ENCODE measurements around the gene SLC25A41.
A peak's percentile ranks its signal among the peaks of the same experiment; 100 is the strongest.

The SLC25A41 gene

GRCh38 chr19:6417713-6418561 is 15.6 kb downstream of the SLC25A41 start:
- peak; percentile 52 for TF ChIP-seq CTCF (IDR thresholded peaks at IDR 0.05; ENCODE audit: low read depth, low read length, missing control alignments)
- DNase-seq (ENCODE audit: low read depth), result no peak
- no peak overlapping the region for H3K4me3 ChIP-seq (ENCODE audit: low read depth, low read length)
- in situ Hi-C loops (cut with HindIII; ENCODE audit: low sequenced_read_pairs), result no loop called here

- in situ Hi-C loops (cut with HindIII; ENCODE audit: low sequenced_read_pairs), result no loop called here
- no peak for TF ChIP-seq CTCF (IDR thresholded peaks at IDR 0.05; ENCODE audit: low read depth, low read length, missing control alignments)
- no peak for DNase-seq (ENCODE audit: low read depth)
- no peak overlapping the region for H3K4me3 ChIP-seq (ENCODE audit: low read depth, low read length)
Measured at GRCh38 chr19:6416658-6417405, 16.7 kb downstream of the SLC25A41 start.

- no peak for TF ChIP-seq CTCF (IDR thresholded peaks at IDR 0.05; ENCODE audit: low read depth, low read length, missing control alignments)
- in situ Hi-C loops (cut with HindIII; ENCODE audit: low sequenced_read_pairs), result no loop called here
Measured at GRCh38 chr19:6415591-6416190, 17.9 kb downstream of the SLC25A41 start.

DNA sequence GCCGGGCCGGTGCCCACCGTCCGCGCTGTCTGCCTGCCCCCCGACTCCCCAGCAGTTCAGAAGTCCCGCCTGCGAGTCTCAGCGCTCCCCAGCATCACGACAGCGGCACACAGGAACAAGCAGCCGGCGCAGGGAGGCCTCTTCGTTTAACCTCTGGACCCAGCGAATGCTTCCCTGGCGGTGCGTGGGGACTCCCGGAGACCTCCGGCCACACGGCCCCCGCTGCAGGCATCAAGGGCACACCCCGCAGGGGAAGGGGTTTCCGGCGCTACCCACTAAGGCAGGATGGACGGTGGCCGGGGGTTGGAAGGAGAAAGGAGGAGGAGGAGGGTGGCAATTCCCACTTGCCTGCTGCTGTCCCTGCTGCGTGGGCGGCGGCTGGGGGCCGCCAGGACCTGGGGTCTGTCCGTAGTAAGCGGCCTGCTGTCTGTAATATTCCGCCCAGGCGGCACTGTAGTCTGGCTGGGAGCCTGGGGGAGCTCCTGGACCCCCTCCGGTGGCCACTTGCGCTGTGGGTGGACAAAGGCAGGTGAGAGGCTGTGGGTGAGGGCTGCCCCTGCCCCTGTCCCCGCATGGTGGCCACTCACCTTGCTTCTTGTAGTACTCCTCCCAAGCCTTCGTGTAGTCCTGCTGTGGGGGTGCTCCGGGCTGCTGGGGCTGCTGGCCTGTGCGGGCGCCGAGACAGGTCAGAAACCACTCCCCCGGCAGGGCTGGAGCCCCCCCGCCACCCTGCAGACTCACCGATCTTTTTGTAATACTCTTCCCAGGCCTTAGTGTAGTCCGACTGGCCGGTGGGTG is 18.6 kb downstream of the SLC25A41 start:
- TF ChIP-seq CTCF (IDR thresholded peaks at IDR 0.05; ENCODE audit: low read depth, low read length, missing control alignments), result no peak
- in situ Hi-C loops (cut with HindIII; ENCODE audit: low sequenced_read_pairs), result no loop called here
- no peak for DNase-seq (ENCODE audit: low read depth)
- H3K4me3 ChIP-seq (ENCODE audit: low read depth, low read length), result no peak overlapping the region

More at GRCh38 chr19:6415591-6416190, 17.9 kb downstream of the SLC25A41 start:
- no peak for DNase-seq (ENCODE audit: low read depth)
- H3K4me3 ChIP-seq (ENCODE audit: low read depth, low read length), result no peak overlapping the region

DNA sequence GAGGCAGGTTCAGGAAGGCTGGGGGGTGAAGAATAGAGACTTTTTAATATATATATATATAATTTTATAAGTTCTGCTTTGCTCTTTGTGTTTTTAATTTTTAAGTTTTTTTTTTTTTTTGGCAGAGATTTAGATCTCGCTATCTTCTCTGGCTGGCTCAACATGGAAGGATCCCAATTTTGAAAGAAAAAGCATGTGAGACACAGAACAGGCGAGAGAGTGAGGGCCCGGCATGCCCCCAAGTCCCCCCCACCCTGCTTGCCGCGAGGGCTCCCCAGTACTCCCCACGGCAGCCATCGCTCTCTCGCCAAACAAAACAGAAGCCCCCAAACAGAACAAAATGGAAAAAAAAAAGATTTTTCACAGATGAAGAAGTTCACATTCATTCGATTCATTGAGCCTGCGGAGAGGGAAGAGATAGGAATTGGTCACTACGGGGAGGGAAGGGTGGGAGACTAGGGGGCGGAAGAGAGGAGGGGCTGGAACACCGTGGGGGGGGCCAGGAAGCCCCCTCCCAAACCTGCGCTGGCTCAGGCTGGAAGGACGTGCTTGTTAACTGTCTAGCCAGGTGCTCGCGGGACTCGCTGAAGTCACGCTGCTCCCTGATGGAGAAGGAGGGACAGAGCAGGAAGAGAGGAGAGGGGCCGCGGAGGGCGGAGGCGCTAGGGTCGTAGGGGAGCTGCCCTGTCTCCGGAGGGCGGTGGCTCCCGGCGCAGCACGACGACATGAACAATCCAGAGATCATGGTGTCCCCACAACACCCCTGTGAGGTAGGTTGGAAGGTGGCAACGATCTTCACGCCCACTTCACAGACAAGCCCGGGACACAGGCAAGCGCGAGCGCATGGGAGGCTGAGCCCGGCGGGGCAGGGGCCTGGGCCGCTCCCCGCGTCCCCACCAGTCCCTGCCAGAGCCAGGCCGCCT is 19.6 kb downstream of the SLC25A41 start:
- in situ Hi-C loops (cut with HindIII; ENCODE audit: low sequenced_read_pairs), result no loop called here
- no peak overlapping the region for H3K4me3 ChIP-seq (ENCODE audit: low read depth, low read length)
- DNase-seq (ENCODE audit: low read depth), result no peak
- TF ChIP-seq CTCF (IDR thresholded peaks at IDR 0.05; ENCODE audit: low read depth, low read length, missing control alignments), result no peak
